Aorta (tissue), 5 donors: ENCODE measurements around the gene UBA6. TPM values are rescaled to one million over a fixed set of nuclear protein-coding genes. Genes with fewer than 3 reads are reported as not detected.

Experiments
- ATAC-seq: fragments of 200-7000 bp; cut with Tn5 transposase; one replicate; pipeline ENCODE4 v1.9.1; 2022; ENCODE audit warnings: moderate library complexity; ENCODE audit not compliant: low FRiP score
- DNase-seq, 2 donors: peaks; one replicate each; pipeline ENCODE4 v3.0.0-alpha.2; 2020
- H3K27ac ChIP-seq, 2 donors: one replicate each; pipeline ENCODE4 v1.5.1; 2013; ENCODE audit warnings: low read length in 2 of 2, mild to moderate bottlenecking in 2 of 2, moderate library complexity in 2 of 2, control low read depth in 1 of 2, inconsistent platforms in 1 of 2, low read depth in 1 of 2
- H3K27me3 ChIP-seq, 2 donors: one replicate each; pipeline ENCODE4 v1.6.1; 2013; ENCODE audit warnings: control low read depth in 1 of 2, low read length in 1 of 2, mild to moderate bottlenecking in 1 of 2, moderate library complexity in 1 of 2; ENCODE audit not compliant: insufficient read depth in 2 of 2, control insufficient read depth in 1 of 2
- H3K36me3 ChIP-seq, 2 donors: one replicate each; pipeline ENCODE4 v1.6.1; 2013; ENCODE audit warnings: control low read depth in 1 of 2, low read length in 1 of 2, mild to moderate bottlenecking in 1 of 2; ENCODE audit not compliant: insufficient read depth in 2 of 2, control insufficient read depth in 1 of 2
- H3K4me1 ChIP-seq, 2 donors: one replicate each; pipeline ENCODE4 v1.6.1; 2013; ENCODE audit warnings: low read length in 2 of 2, control low read depth in 1 of 2, mild to moderate bottlenecking in 1 of 2, moderate library complexity in 1 of 2; ENCODE audit not compliant: insufficient read depth in 2 of 2, control insufficient read depth in 1 of 2
- H3K4me3 ChIP-seq, 2 donors: one replicate each; pipeline ENCODE4 v1.5.1; 2013; ENCODE audit warnings: low read length in 2 of 2, control low read depth in 1 of 2, mild to moderate bottlenecking in 1 of 2
- H3K9me3 ChIP-seq: one replicate; pipeline ENCODE4 v1.6.1; 2013; ENCODE audit warnings: mild to moderate bottlenecking, low read length; ENCODE audit not compliant: control insufficient read depth
- WGBS, 2 donors: extraction: QIAGEN DNeasy Blood & Tissue Kit; methylation state at CpG; one replicate each; pipeline ENCODE4 v1.1.7; 2013; 5-methylcytosine and 5-hydroxymethylcytosine counted together
- intact Hi-C, 2 donors: fragments of 100-400 bp; cut with DNase I; formaldehyde crosslinking; loops; one replicate each; pipeline versions ENCODE4 v1.14.2 to v1.15.0; 2022
- polyA plus RNA-seq, 2 donors: library from polyadenylated mRNA; stranded (reverse); fragments of 200-250 nt; gene quantifications; one replicate each; pipeline ENCODE4 v1.2.3, GENCODE V29; 2013
- total RNA-seq, 2 donors: library from RNA; stranded (reverse); fragmentation: NEBNext Ultra II Directional; extraction: Animal tissue kit (Norgen Biotek cat#: 25700); gene quantifications; one replicate each; pipeline ENCODE4 v1.2.1, GENCODE V29; 2021
- donor health status: healthy with polysubstance abuse.
- donor health status: Bipolar disorder and iron deficiency.
- donor health status: DM: no; HTN: no; CAD: no.
- donor health status: DM: no; HTN: no; CAD: no.
- donor health status: DM: yes; HTN: yes; CAD: no.

The UBA6 gene
- total and polyA plus RNA-seq, 4 donors: 9.4 to 63.2 (median 27.3) TPM

DNA sequence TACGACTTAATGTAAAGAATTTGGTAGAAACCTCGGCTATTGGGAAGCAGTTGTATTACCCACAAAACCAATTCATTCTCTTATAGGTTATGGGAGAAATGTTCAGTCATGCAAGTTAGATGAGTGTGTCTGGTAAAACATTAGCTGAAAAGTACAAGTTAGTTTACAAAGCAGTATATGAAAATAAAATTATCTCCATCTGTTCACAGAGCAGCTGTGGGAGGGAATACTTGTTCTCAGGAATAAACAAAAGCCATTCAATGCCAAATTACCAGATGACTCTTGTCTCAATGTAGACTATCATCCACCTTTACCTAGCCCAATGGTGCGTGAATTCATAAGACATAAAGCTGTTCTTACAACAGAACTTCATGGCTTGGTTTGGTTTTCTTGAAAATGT is 113.8 kb downstream of the UBA6 start:
- no peak overlapping the region for H3K27ac ChIP-seq
- H3K4me1 ChIP-seq: no peaks in the 10 kb centered on the region
- ATAC-seq (no peak), DNase-seq (no peak)
- H3K27me3 ChIP-seq: no peaks in the 10 kb centered on the region
- H3K36me3 ChIP-seq: no peaks in the 10 kb centered on the region
- 91 to 94% methylated on average over 3 of the region's 3 CpGs for WGBS, 2 donors
- no peak overlapping the region for H3K4me3 ChIP-seq
- no peaks in the 10 kb centered on the region for H3K9me3 ChIP-seq
- intact Hi-C loops: no loop called here

DNA sequence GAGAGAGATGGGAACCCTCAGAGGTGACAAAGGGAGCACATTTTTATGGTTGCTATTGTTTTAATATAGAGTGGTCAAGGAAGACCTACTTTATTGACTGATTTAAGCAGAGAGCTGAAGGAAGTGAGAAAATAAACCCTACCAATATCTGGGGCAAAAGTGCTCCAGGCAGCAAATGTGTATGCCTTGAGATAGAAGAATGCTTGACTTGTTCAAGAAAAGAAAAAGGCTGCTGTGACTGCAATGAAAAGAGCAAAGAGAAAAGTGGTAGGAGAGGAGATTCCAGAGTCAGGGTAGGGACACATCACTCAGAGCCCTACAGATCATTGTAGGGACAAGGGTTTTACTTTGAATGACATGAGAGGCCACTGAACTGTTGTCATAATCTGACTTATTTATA is 116.5 kb downstream of the UBA6 start:
- Histone ChIP-seq H3K4me3 (no peak overlapping the region), H3K36me3 (no peaks in the 10 kb centered on the region), H3K27ac (no peak overlapping the region), H3K27me3 (no peaks in the 10 kb centered on the region), H3K9me3 (no peaks in the 10 kb centered on the region), H3K4me1 (no peaks in the 10 kb centered on the region)
- DNase-seq: no peak
- intact Hi-C loops: no loop called here
- no peak for ATAC-seq

DNA sequence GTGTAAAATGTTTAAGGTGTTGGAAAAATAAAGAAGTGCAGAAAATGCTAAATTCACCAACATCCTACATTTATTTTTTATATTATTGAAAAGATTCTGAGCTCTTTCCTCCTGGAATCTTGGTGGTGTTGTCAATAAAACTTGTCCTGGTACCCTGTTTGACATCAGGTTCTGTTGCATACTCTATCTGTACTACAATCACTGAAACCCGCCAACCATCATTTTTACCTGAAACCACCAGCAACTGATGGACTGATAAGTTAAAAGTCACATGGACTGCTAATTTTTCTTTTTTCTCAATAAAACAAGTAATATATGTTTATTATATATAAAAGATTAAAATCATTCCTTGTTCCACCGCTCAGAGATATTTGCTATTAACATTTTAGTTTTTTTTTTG is 119.0 kb downstream of the UBA6 start:
- 45 to 50% methylated on average over 2 of the region's 2 CpGs for WGBS, 2 donors
- Histone ChIP-seq H3K27me3 (no peaks in the 10 kb centered on the region), H3K4me1 (no peaks in the 10 kb centered on the region), H3K27ac (no peak overlapping the region), H3K4me3 (no peak overlapping the region), H3K36me3 (no peaks in the 10 kb centered on the region), H3K9me3 (no peaks in the 10 kb centered on the region)
- DNase-seq: no peak
- ATAC-seq: no peak
- intact Hi-C loops: no loop called here

DNA sequence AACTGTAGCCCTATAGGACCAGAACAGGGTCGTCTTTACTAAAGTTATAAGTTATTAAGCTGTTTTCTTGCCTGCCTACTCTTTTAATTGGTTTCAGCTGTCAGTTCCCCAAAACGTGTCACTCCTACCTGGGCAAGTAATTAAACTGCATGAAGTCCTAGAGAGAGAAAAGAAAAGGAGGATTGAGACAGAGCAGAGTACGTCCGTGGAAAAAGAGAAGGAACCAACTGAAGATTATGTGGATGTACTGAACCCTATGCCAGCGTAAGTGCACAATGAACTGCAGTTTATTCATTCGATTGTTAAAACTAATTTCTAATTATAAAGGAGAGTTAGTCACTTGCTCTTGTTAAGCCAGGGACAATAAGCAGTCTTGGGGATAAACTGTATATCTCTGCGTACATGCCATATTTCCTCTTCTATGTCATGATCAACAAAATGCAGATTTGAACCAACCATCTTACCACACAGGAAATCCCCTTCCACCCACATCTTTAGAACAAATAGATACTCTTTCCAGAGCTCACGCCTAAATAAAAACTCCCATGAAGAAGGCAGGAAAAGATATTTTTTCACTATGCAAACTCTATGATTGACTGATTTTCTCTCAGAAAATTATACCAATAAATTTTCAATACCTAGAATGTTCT is 119.6 kb downstream of the UBA6 start:
- H3K27me3 ChIP-seq: no peaks in the 10 kb centered on the region
- 79 to 81% methylated on average over 8 of the region's 8 CpGs for WGBS, 2 donors
- no peaks in the 10 kb centered on the region for H3K4me1 ChIP-seq
- no peak for ATAC-seq
- H3K27ac ChIP-seq: no peak overlapping the region
- intact Hi-C loops: no loop called here
- H3K36me3 ChIP-seq: no peaks in the 10 kb centered on the region
- no peaks in the 10 kb centered on the region for H3K9me3 ChIP-seq
- DNase-seq: no peak
- no peak overlapping the region for H3K4me3 ChIP-seq

DNA sequence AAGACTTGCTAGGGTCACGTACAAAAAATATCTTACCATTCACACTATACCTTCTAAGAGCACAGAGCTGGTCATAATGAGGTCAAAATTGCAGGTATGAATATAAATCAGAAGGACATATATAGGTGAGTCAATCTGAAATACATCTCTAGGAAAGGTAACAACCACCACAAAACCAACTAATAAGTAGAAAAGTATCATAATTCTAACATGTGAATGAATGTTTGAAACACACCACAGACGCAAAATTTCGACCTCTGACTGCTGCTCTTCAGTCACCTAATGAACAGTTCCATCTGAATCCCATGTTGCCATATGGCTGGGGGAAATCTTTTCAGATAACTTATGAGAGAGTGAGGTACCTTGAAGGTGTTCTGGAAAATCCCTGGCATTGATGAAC is 120.4 kb downstream of the UBA6 start:
- Histone ChIP-seq H3K36me3 (no peaks in the 10 kb centered on the region), H3K4me3 (no peak overlapping the region), H3K27ac (no peak overlapping the region), H3K27me3 (no peaks in the 10 kb centered on the region), H3K9me3 (no peaks in the 10 kb centered on the region), H3K4me1 (no peaks in the 10 kb centered on the region)
- DNase-seq (no peak), ATAC-seq (no peak)
- intact Hi-C loops: no loop called here
- 91% methylated on average over 3 of the region's 3 CpGs for WGBS, 2 donors

DNA sequence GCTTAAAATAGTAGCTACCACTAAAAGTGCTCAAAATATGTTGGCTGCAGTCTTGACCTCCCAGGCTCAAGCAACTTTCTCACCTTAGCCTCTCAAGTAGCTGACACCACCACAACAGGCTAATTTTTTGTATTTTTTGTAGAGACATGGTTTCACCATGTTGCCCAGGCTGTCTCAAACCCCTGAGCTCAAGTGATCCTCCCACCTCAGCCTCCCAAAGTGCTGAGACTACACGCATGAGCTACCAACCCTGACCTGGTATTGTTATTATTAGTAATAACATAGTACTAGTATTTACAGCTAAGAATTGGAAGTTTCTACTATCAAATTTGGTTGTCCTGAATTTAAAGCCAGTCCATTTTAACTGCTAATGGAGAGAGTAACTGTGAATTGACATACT is 124.4 kb downstream of the UBA6 start:
- Histone ChIP-seq H3K27ac (no peak overlapping the region), H3K4me3 (no peak overlapping the region), H3K9me3 (no peaks in the 10 kb centered on the region), H3K27me3 (no peaks in the 10 kb centered on the region), H3K36me3 (no peaks in the 10 kb centered on the region), H3K4me1 (no peaks in the 10 kb centered on the region)
- WGBS, 2 donors: 82 to 93% methylated on average over 1 of the region's 1 CpG
- DNase-seq (no peak), ATAC-seq (no peak)
- intact Hi-C loops: no loop called here

DNA sequence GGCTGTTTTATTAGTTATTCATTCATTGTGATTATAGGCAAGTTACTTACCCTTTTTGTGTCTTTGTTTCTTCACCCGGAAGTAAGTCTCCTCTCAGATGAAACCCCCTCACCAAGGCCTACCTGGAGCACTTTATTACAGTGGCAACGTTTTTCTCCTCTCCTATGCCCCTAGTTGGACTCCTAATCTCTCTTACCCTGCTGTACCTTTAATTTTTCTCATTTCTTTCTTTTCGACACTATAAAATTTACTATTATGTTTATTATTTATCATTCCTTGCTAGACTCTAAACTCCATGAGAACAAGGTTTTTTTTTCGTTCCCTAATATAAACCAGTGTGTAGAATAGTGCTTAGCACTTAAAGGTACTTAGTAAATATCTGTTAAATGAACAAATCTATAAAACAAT is 124.9 kb downstream of the UBA6 start:
- no peaks in the 10 kb centered on the region for H3K4me1 ChIP-seq
- intact Hi-C loops: no loop called here
- H3K4me3 ChIP-seq: no peak overlapping the region
- WGBS, 2 donors: 80 to 82% methylated on average over 4 of the region's 4 CpGs
- H3K36me3 ChIP-seq: no peaks in the 10 kb centered on the region
- no peak for DNase-seq
- no peak for ATAC-seq
- H3K9me3 ChIP-seq: no peaks in the 10 kb centered on the region
- no peak overlapping the region for H3K27ac ChIP-seq
- H3K27me3 ChIP-seq: no peaks in the 10 kb centered on the region

DNA sequence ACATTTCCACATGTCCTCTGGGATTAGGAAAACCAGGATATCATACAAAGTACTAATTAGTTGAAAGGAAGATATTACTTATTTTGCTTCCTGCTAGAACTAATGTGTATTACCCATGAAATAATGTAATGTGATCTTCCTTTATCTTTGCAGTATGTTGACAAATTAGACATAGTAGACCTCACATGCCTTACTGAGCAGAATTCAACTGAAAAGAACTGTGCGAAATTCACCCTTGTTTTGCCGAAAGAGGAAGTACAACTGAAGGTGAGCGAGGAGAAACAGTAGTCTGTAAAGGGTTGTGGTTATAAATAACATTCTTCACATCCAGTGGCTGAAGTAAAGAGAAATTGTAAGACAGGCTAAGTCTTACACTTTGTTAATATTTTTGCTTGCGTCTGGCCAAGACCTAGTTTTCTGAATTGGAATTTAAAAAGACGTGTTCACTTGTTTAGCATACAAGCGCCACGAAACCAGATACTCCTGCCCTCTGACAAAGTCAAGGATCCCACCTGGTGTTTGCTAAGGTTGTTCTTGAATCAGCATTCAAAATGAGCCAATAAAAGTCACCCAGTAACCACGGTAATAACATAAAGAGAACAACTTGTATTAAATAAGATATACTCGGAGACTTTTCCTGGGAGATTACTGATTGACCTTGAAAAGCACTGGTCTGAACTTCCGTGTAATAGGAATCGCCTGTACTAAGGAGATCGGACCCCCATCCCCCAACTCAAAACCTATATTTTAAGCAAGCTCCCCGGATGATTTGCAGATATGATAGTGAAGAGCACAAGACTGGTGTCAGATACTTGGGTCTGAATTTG is 125.5 kb downstream of the UBA6 start:
- intact Hi-C loops: no loop called here
- no peaks in the 10 kb centered on the region for H3K4me1 ChIP-seq
- H3K36me3 ChIP-seq: no peaks in the 10 kb centered on the region
- no peaks in the 10 kb centered on the region for H3K27me3 ChIP-seq
- no peak for DNase-seq
- H3K27ac ChIP-seq: no peak overlapping the region
- ATAC-seq: no peak
- no peaks in the 10 kb centered on the region for H3K9me3 ChIP-seq
- H3K4me3 ChIP-seq: no peak overlapping the region
- 71 to 78% methylated on average over 13 of the region's 13 CpGs for WGBS, 2 donors

DNA sequence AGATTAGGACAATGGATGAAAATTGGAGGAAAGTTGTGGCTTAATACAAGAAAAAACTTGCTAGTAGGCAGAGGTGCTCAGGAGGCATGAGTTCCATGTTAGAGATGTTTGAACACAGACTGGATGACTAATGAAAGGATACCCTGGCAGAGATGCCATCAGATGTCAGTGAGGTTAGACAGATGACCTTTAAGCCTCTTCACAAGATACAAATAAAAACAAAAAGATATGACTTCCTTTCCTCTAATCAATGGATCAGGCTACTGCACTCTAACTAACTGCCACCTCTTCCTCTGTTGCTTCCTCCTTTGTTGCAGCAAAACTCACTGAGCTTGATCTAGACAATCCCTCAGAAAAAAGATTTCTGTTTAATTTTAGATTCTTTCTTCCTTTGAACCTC is 127.8 kb downstream of the UBA6 start:
- intact Hi-C loops: no loop called here
- Histone ChIP-seq H3K4me1 (no peaks in the 10 kb centered on the region), H3K4me3 (no peak overlapping the region), H3K27me3 (no peaks in the 10 kb centered on the region), H3K27ac (no peak overlapping the region), H3K9me3 (no peaks in the 10 kb centered on the region), H3K36me3 (no peaks in the 10 kb centered on the region)
- ATAC-seq: no peak
- DNase-seq: no peak
